Hair follicular keratinocyte (primary cell): ENCODE measurements around the gene PITRM1. TPM values are rescaled to one million over a fixed set of nuclear protein-coding genes. Genes with fewer than 3 reads are reported as not detected.

ENCODE experiments used
- total RNA-seq: library from RNA; depleted of rRNA; stranded (reverse); fragments of >200 nt; gene quantifications from 2 replicates; pipeline ENCODE4 v1.2.3, GENCODE V29; 2015

PITRM1 gene, protein sequence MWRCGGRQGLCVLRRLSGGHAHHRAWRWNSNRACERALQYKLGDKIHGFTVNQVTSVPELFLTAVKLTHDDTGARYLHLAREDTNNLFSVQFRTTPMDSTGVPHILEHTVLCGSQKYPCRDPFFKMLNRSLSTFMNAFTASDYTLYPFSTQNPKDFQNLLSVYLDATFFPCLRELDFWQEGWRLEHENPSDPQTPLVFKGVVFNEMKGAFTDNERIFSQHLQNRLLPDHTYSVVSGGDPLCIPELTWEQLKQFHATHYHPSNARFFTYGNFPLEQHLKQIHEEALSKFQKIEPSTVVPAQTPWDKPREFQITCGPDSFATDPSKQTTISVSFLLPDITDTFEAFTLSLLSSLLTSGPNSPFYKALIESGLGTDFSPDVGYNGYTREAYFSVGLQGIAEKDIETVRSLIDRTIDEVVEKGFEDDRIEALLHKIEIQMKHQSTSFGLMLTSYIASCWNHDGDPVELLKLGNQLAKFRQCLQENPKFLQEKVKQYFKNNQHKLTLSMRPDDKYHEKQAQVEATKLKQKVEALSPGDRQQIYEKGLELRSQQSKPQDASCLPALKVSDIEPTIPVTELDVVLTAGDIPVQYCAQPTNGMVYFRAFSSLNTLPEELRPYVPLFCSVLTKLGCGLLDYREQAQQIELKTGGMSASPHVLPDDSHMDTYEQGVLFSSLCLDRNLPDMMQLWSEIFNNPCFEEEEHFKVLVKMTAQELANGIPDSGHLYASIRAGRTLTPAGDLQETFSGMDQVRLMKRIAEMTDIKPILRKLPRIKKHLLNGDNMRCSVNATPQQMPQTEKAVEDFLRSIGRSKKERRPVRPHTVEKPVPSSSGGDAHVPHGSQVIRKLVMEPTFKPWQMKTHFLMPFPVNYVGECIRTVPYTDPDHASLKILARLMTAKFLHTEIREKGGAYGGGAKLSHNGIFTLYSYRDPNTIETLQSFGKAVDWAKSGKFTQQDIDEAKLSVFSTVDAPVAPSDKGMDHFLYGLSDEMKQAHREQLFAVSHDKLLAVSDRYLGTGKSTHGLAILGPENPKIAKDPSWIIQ
- total RNA-seq, result 68.7 and 69.7 TPM in 2 replicates

DNA sequence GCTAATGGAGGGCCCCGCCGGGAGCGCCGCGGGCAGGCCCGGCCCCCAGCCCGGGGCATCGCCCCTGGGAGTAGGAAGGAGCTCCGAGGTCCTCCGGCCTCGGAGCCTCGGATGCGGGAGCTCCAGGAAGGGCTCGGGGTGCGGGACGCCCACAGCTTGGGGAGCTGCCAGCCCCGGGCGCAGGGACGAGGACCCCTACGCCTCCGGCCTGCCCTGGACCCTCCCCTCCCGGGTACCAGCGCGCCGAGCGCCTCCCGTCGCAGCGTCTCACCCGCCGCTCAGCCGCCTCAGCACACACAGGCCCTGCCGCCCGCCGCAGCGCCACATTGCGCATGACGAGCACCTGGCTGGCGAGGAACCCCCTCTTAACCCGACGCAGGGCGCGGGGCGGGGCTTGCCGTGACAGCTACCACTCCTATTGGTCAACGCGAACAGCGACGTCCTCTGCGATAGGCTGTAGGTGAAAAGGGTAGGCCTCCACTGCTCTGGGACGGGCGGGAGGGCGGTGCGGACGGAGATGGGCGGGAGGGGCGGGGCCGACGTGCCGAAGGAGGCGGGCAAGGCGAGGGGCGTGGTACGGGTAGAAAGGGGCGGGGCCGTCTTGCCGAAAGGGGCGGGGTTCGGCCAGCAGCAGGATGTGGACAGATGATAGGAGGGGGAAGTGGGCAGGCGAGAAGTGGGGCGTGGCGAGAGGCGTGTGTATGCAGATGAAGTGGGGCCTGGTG, at the start of gene PITRM1:
TSS of gene PITRM1 (minus strand) at position 337 of the 725 bp plus-strand sequence. CDS start at position 327, 10 bp downstream.

Other genes starting within 250 kb of the PITRM1 start
- 182 and 237 TPM in 2 replicates for gene PFKP, start 105.2 kb downstream of the PITRM1 start, total RNA-seq